Measurements from ENCODE around the gene MLST8.

The MLST8 gene

DNA sequence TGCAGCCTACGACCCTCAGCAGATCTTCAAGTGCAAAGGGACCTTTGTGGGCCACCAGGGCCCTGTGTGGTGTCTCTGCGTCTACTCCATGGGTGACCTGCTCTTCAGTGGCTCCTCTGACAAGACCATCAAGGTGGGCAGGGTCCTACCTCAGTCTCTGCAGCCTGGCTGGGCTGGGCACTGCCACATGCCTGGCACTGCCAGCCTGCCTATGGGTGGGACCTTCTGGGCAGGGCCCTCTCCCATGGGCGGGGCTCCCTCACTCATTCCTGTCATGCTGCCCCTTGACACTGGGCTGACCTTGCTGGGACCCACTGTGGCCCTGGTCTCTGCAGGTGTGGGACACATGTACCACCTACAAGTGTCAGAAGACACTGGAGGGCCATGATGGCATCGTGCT lies 31.3 kb upstream of the MLST8 start:
- no peak for DNase-seq

- DNase-seq, result no peak
Measured at GRCh38 chr16:2174396-2175131, 30.7 kb upstream of the MLST8 start.

- no peak for DNase-seq
Measured at GRCh38 chr16:2175454-2175853, 29.8 kb upstream of the MLST8 start.

- DNase-seq, result no peak
Measured at GRCh38 chr16:2176047-2176446, 29.2 kb upstream of the MLST8 start.

GRCh38 chr16:2177101-2177500 lies 28.2 kb upstream of the MLST8 start:
- no peak for DNase-seq

DNA sequence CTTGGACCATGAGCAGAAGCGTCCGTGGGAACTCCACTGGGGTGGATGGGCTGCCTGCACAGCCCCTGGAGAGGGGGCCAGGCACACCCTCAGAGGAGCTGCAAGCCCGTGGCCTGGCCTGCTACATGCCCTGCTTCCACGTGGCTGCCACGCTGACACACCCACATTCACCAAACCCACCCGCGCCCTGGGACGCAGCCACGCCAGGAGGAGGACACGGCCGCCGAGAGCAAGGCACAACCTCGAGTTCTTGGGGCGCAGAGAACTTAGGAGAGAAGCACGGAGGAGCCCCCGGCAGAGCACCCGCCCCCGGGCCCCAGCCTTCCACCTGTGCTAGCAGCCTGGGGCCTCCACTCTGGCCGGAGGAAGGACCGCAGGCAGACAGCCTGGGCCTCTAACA lies 27.7 kb upstream of the MLST8 start:
- DNase-seq, result no peak

- no peak for DNase-seq
Measured at GRCh38 chr16:2178321-2179106, 26.7 kb upstream of the MLST8 start.

GRCh38 chr16:2179107-2179501 lies 26.1 kb upstream of the MLST8 start:
- no peak for DNase-seq

DNA sequence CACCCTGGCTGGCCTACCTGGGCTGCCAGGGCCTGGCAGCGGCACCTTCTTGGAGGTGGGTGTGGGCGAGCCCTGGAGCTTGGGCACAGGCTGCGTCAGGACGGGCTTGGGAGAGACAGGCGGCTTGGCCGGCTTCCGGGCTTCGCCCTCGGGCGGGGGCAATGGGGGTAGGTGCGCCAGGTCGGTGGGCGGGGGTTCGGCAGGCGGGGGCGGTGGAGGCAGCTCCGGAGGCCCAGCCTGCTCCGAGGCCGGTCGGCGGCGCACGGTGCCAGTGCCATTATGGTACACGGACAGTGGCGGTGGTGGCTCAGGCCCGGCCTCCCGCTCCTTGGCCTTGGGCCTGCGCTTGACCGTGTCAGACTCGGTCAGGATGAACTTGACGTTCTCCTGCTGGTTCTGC lies 25.7 kb upstream of the MLST8 start:
- DNase-seq, result no peak

DNA sequence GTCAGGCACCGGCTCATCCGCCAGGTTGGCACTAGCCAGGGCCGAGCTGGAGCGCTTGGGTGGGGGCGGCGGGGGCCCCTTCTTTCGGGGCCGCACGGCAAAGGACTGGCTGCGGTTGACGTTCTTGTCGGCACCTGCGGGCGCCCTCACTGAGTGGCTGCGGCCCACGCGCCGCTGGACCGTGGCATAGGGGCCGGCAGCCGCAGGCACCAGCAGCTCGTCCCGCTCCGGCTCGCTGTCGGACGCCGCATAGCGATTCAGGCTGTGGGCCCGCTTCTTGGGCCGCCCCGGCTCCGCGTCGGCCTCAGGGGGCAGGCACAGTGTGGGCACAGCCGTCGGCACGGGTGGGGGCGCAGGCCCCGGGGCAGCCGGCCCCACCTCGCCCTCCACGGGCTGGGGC lies 24.8 kb upstream of the MLST8 start:
- no peak for DNase-seq

GRCh38 chr16:2180962-2181923 lies 24.0 kb upstream of the MLST8 start:
- no peak for DNase-seq

- DNase-seq, result no peak
Measured at GRCh38 chr16:2181952-2182351, 23.3 kb upstream of the MLST8 start.

- DNase-seq, result no peak
Measured at GRCh38 chr16:2183671-2184070, 21.6 kb upstream of the MLST8 start.

DNA sequence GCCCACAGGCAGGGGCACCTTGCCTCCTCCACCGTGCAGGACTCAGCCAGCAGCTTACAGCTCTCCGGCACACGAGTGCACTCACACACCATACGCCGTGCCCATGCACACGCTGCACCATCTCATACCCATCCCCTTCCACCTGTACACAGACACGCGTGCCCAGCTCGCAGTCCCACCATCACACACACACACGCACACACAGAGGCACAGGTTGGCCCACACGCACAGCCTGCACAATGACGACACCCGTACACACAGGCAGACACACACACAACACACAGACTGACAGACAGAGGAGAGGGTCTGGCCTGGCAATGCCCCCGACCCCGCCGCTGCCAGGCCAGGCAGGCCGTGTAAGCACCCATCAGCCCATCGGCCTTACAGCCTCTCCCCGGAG lies 20.9 kb upstream of the MLST8 start:
- no peak for DNase-seq

GRCh38 chr16:2184962-2185361 lies 20.3 kb upstream of the MLST8 start:
- no peak for DNase-seq

DNA sequence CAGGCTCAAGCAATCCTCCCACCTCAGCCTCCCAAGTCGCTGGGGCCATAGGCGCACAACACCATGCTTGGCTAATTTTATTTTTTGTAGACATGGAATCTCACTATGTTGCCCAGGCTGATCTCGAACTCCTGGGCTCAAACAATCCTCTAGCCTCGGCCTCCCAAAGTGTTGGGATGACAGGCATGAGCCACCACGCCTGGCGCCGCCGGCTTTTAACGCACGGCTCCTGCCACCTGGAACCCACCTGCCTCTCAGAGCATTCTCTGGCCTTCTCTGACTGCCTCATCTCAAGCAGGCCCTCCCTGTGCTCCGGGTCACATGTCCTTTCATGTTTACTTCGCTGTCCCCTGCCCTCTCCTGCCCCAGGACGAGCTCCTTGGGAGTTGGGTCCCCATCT lies 19.2 kb upstream of the MLST8 start:
- no peak for DNase-seq

GRCh38 chr16:2186505-2186904 lies 18.7 kb upstream of the MLST8 start:
- DNase-seq, result no peak

DNA sequence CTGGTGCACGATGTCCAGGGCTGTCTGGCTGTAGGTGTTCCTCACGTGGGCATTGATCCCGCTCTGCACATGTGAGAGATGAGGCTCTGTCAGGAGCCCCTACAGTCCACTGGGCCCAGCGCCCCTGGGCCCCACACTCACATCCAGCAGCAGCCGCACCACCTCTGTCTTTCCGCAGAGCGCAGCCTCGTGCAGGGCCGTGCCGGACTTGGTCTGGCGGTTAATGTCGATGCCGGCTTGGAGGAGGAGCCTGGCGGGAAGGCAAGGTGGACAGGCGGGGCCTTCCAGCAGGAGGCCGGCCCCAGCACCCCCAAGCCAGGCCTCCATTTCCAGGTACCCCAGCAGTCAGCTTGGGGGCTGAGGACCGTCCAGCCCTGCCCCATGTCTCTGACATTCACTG lies 18.0 kb upstream of the MLST8 start:
- no peak for DNase-seq

DNA sequence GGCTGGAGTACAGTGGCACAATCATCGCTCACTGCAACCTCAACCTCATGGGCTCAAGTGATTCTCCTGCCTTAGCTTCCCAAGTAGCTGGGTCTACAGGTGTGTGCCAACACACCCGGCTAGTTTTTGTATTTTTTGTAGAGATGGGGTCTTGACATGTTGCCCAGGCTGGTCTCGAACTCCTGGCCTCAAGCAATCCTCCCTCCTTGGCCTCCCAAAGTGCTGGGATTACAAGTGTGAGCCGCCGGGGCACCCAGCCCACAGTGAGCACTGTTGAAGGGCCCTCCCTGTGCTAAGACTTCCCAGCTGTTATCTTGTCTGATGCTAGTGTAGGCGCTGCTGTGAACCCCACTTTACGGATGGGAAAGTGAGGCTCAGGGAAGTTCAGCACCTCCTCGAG lies 16.9 kb upstream of the MLST8 start:
- no peak for DNase-seq

DNA sequence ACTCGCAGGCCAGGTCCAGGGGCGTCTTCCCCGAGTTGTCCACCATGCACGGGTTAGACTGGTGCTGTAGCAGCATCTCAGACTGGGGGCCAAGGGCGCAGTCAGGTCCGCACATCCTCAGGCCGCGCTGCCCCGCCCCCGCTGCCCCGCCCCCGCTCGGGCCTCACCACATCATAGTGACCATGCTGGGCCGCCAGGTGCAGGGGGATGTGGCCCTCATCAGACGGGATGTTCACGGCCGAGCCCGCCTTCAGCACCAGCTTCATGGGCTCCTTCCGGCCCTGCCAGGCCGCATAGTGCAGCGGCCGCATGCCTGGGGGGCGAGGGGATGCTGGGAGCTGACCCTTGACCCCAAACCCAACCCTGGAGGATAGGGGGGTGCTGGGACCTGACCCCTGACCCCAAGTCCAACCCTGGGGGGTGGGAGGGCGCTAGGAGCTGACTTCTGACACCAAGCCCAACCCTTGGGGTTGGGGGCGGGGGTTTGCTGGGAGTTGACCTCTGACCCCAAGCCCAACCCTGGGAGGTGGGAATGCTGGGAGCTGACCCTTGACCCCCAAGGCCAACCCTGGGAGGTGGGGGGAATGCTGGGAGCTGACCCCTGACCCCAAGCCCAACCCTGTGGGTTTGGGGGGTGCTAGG lies 15.9 kb upstream of the MLST8 start:
- no peak for DNase-seq

- no peak for DNase-seq
Measured at GRCh38 chr16:2190002-2190658, 15.1 kb upstream of the MLST8 start.

All from NCI-H2081 treated with DMSO at 0.1 percent for 48 hours (cell line).